Activated CD4-positive, alpha-beta T cell treated with anti-CD3 and anti-CD28 coated beads, Interleukin-2, amount 50 U/mL, for 16 hours (primary cell): ENCODE results near the gene IGSF9.

ENCODE experiments used
- DNase-seq: peaks from one replicate; pipeline ENCODE4 v3.0.0-alpha.2; 2020

IGSF9 gene

DNA sequence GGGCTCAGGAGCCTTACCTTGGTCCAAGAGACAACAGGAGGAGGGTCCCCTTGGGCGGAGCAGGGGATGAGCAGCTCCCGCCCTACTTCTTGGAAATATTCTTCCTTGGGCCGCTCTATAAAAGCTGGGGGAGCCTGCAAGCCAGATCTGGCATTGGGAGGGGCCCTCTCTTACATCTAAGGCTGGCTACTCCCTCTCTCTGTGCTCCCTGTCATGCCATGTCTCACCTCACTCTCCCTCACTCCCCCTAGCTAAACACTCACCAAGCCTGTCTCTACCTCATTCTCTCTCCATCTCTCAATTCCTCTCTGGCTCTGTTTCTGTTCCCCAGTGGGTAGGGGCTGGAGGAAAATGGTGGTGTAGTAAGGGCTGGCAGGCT, 13.6 kb downstream of the IGSF9 start:
- no peak for DNase-seq

DNA sequence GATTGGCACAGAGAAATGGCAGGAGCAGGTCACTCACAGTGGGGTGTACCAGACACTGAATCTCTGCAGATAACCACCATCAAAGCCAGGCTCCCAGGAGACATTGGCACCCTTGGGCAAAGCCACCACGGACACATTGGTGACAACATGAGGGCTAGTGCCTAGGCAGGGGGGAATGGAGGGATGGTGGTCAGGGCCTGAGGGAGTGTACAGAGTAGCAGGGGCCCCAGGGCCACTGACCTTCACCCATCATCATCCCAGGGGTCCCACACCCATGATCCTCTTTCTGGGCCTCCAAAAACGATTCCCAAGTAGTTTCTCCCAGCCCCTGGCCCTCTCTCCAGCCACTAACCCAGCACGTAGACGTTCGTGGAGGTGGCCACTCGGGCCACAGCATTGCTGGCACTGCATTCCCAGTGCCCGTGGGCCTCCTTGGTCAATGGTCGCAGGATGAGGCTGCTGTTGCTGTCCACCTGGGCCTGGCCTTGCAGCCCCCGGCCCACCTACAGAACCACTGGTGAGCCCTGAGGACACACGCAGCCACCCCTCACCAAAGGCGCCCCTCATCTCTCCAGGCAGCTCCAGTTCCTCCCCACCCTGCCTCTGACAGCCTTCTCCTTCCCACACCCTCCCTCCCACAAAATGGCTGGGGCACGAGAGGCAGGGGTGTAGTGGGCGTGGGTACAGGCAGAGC, 14.2 kb downstream of the IGSF9 start:
- DNase-seq = no peak

DNA sequence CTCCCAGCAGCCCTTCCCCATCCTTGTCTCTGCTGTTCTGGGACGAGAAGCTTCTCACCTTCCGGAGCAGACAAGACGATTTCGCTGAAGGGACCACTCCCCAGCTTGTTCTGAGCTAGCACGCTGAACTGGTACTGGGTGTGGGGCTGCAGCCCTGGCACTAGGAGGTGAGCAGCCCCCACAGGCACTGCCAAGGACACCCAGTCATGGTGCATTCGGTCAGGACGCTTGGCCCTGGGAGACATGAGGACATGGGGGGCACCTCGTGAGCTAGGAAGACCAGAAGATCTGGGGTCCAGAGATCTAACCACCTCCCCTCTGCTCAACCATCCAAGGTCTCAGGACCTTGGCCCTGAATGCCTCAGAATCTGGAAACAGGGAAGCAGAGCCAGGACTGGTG, 14.8 kb downstream of the IGSF9 start:
- DNase-seq = no peak

DNA sequence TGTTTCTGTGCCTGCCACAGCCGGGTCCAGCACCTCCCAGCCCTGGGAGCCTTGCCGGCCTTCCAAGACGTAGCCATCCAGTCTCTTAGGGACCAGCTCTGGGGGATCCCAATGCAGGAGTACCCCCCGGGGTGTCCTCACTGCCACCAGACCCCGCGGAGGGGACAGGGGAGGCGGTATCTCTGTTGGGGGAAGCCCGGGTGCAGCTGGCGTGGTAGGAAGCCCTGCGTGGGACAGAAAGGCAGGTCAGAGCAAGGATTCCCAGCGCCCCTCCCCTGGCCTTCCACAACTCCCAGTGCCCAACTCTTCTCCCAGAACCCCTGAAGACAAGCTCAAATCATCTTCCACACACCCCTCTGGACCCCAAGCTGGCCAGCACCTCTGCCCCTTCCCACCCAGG, 15.2 kb downstream of the IGSF9 start:
- DNase-seq = no peak

DNA sequence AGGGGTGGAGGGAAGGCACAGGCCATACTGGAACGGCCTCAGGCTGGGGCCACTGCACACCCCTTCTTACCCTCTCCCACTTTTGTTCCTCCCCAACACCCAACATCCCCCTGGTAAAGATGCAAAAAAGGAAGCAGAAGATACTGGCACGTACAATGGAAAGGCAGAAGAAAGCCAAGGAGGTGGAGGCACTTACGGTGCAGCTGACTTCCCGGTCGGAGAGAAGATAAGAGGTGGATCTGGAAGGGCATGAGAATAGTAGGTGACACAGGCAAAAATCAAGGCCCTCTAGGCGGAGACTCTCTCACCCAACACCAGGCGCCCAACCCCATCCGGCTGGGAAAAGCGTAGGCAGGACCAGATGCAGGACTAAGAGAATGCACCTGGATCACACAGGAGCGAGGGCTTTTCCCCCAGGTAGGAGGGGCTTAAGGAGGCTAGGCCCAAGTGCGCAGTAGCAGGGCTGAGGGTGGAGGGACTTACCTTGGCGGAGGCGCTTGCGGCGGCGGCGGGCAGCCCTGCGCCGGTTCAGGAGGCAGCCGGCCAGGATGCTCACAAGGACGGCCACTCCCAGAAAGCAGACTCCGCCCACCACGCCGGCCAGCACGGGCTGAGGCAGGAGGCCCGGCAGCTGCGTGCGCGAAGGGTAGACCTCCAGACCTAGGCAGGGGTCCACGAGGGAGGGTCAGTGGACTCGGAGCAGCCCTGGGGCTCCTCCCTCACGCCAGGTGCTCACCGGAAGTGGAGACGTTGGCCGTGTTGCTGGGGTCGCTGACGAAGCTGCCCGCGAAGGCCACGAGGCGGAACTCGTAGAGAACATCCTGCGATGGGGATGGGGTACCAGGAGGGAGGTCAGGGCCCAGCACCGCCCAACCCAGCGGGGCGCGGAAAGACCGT, 16.0 kb downstream of the IGSF9 start:
- DNase-seq = no peak

DNA sequence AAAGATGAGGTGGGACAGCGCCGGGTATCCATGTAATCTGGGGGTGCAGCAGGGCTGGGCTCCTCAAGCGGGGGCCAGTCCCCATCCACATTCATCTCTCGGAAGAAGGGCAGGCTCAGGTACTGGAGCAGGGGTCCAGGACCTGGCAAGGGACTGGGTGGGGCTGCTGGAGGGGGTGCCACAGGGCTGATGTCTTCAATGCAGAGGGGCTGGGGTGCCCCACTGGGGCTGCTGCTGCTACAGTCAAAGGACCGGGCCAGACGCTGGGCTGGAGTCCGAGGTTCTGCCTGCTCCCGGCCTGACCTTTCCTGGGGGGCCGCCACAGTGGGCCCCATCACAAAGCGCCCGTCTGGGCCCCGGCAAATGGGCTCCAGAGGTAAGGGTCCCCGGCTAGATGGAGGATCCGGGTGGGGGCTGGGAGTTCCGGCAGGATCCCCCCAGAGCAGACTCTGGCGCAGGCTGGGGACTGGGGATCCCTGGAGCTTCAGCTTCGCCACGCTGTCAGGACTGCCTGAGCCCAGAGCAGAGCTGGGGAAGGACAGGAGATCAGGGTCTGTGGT, 16.8 kb downstream of the IGSF9 start:
- DNase-seq = no peak

DNA sequence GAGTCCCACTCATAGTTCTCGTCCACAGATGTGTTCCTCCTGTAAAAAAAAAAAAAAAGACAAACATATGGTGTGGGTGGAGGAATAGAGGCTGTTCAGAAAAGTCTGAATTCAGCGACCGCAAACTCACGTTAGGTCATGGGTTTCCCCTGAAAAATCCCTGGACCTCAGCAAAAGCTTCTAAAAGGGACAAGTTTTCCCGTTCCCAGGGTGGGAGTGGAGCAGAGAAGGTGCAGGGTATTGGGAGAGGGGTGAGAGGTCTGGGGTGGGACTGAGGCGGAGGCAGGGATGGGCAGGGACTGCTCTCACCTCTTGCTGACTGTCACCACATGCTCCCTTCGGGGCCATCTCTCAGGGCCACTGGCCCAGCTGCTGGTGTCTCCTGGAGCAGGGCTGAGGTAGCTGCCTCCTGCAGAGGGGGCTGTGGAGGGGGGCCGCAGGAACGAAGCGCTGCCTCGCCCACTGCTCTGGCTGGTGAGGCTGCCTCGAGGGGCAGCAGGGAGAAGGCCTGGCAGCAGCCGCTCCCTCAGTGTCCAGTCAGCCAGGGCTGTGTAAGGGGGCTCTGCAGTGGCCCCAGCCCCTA, 17.5 kb downstream of the IGSF9 start:
- no peak for DNase-seq

DNA sequence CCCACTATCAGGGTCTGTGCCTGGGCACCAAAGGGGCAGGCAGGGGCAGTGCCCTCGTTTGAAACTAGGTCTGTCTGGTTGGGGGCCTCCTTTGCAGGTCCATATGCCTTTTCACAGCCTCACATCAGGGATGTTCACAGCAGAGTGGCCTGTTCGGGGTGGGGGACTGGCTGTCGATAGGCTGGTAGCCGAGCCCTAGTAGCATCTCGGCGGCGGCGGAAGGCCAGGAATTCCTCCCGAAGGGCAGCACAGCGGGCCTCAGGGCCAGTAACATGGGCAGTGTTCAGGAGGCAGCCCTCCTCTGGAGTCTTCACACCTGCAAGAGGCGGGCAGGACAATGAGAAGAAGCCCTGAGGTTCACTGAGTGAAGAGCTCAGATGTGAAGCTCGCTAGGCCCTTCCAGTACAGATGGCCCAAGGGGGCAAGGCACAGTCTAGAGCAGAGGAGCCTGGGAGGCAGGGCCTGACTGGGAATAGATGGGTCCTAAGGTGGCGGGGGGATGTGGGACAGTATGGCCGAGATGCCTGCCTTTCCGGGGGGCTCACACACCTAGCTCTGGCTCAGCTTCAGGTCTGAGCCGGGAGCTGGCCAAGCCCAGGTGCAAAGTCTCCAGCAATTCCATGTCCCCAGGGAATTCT, 18.1 kb downstream of the IGSF9 start:
- DNase-seq = no peak

DNA sequence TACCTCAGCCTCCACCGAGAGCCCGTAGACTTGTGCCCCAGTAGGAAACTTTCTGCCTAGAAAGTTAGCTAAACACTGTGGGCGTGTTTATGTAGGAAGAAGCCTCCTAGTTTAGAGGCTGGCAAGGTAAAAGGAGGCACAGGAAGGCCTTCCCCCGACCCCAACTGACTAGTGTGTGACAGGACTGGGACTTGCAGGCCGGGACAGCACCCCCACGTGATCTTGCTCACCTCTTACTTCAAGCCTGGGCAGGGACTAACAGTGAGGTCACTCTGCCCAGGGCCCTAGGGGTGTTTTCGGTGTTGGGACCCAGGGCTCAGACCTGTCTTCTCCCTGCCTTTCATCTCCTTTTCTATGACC, 19.7 kb downstream of the IGSF9 start:
- DNase-seq = no peak

DNA sequence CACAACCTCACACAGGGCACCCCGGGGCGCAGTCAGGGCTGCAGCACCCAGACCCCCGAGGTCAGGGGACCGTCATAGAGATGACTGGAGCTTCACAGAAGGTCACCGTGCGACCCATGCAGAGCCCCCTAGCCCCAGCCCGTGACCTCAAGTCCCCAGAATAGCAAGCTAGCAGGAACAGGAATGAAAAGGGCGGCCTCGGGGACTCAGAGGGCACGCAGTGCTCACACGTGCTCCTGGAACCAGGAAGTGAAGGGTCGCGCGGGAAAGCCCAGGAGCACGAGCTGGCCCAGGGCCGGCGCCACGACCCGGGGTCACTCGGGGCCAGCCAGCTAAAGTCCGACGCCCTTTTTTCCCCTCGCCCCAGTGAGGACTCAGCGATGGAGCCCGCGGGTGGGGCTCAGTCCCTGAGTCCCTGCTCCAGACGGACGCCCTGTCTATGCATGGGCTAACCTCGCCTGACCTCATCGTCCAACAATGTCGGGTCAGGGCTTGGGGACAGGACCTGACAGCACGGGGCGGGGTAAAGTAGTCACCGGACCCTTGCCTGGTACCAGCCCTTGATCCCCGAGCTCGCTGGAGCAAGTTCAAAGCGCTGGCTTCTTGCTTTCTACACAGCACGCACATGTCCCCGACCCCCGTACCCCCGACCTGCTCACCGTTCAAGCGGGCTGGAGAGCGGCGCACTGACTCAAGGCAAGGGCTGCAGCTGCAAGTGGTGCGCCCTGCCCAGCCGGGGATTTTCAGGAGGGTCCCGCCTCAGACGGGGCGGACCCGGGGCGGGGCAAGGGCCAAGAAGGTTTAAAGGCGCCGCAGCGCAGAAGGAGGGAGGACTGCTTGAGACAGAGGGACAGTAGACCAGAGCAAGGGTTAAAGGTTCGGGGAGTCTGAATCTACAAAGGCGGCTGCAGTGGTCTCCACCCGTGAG, 20.4 kb downstream of the IGSF9 start, which contains the start of gene TAGLN2:
TAGLN2 (minus strand) TSS at position 717 of the 928 bp plus-strand sequence. CDS start 4,998 bp downstream, outside the sequence.
- peak; percentile 92 for DNase-seq

DNA sequence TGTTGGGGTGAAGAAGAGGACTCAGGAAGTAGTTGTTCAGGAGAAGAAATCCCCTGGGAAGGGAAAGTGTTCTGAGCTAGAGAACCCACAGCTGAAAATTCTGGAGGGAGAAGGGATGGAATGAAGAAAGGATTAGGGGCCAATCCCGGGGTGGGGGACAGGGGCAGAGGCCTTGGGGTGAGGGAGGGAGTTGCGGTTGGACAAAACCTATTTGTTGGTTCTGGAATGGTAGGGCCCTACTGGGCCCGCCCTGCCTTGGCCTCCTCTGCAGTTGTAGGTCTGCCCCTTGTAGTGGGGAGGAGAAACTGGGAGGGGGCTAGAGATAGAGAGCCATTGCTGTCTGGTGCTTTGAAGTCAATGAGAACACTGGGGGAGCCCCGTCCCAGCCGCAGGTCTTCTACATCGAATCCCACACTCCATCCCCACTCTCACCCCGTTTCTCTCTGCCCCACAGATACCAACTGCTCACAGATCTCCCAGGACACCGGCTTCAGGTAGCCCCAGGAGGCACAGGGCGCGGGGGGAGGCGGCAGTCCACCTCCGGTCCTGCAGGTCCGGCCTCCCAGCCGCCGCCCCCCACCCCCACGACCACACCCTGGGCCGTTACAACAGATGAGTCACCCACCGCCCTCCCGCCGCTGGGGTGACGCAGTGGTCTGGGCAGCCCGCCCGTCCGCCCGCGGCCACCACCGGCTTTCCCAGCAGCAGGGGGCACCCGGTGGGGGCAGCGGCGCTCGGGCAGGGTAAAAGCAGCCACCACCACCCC, 21.2 kb downstream of the IGSF9 start:
- DNase-seq = peak; percentile 64

DNA sequence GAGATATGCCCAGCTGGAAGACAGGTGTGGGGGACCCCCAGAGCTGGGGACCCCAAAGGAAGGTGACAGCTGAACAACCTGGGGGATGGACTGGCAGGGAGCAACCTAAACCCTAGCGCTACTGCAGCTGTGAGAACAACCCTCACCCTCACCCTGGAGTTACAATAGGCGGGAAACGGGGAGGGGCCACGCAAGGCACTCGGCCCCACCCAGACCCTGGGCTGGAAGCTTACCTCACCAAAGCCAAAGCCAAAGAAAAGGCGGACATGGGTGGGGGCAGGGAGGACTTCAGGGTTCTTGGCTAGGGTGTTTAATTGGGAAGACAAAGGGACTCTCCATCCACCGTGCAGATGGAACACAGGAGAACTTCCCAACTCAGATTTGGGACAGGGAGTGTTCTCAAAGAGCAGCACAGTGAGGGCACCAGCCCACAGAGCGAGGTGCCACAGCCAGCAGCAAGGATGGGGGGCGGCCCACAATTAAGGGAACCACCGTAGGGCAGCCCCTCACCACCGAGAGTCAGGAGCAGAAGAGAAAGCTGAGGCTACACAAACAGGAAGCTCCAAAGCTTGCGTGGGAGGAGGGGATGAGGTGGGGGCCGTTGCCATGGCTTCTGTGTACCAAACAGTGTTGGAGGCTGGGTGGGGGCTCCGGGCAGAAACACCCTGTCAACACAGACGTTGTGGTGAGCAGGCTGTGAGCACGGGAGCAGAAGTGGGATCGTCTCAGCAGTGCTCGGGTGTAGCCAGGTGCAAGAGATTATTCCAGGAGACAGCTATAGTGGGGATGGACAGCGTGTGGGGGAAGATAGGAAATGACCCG, 22.0 kb downstream of the IGSF9 start:
- DNase-seq = peak; percentile 84

DNA sequence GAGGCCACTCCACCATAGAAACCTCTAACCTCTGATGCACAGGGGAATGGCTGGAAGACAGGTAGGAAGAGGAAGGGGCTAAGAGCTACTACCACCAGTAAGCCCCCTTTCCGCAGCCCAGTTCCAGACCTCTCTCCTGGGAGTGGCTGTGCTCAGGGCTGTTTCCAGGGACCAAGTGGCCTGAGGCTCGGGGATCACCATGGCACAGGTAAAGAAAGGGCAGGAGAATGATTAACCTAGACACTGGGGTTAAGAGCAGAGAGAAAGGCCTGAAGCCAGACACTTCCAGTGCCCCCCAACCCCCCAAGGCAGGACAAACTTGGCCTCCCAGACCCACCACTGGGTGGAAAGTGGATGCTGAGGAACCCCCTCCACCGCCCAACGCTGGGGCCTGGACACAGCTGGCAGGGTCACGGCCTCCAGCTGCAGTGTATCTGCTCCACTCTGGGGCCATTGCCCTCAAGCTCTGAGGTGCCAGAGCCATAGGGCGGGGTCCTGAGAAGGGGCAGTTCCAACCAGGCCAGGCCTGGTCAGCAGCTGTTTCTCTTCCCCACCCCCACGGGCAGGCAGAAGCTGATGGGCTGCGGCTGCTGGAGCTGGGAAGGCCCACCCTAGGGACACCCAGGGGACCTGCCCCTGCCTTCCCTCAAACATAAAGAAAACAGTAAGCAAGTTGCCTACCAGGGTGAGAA, 22.8 kb downstream of the IGSF9 start:
- no peak for DNase-seq

DNA sequence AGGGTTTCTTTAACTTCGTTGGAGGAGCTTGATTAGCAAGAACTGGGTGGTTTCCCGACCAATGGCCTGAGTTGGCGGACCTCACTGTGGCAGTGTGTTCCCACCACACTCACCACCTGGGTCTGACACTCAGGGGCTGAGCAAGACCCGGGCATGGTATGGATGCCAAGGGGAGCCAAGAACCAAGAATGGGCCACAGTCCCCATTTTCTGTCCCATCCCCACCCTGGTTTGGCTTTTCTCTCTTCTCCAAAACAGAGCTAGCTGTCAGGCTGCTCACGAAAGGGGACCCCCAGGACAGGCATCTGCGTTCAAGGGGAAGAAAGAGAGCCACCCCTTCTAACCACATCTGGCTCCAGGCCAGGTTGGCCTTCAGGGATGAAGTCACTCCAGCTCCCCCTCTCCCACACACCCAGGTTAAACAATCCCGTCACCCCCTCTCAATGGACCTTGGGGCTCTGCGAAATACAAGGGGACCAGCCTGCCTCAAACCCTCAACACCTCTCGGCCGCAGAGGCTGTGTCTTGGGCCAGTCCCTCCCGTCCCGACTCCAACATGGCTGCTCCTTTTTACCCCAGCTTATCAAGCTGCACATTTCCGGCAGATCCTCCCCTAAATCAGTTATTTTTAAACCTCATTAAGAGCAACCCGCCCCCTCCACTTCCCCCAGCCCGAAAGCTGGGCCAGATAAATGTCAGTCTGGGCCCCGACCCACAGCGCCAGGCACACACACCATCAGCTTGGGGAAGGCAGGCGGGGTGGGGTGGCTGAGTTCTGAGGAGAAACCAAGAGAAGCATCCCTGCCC, 23.5 kb downstream of the IGSF9 start:
- peak; percentile 20 for DNase-seq

DNA sequence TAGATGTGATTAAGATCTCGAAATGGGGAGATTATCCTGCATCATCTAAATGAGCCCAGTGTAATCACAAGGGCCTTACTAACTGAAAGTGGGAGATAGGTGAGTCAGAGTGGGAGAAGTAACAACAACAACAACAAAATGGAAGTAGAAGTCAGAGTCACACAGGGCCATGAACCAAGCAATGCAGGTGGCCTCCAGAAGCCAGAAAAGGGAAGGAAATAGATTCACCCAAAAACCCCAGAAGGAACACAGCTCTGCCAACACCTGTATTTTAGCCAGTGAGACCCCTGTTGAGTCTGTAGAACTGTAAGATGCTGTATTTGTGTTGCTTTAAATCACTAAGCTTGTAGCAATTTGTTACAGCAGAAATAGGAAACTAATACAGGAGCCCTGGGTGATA, 24.2 kb downstream of the IGSF9 start:
- DNase-seq = peak; percentile 68

DNA sequence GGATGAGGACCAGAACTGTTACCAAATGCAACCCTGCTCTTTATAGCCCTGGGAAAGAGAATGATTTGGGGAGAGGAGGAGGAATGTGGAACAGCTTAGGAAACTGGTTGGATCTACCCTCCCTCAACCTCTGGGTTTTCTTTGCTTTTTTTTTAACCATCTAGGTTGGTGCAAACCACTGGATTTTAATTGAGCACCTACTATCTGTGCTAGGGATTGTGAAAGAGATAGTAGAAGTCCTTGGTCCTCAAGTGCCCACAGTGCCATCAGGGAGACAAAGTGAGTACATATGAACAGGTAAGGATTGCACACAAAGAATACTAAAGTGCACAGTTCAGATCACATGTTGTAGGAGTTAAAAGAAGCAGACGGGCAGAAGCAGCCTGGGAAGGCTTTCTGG, 24.8 kb downstream of the IGSF9 start:
- DNase-seq = no peak

DNA sequence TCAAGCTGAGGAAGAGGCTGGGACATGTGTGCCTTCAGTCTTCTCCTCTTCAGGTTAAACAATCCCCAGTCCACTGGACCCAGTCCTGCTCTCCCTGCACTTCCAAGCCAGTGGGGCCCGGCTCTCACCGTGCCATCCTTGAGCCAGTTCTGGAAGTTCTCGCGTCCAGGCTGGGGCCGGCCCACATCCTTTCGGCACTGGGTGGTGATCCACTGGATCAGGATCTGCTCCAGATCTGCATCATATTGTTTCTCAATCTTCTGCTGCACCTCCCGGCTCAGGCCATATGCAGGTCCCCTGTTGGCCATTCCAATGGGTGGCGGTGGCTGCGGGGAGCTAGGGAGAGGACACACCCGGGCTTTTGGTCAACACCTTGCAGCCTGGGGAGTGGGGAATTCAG, 25.2 kb downstream of the IGSF9 start:
- no peak for DNase-seq

DNA sequence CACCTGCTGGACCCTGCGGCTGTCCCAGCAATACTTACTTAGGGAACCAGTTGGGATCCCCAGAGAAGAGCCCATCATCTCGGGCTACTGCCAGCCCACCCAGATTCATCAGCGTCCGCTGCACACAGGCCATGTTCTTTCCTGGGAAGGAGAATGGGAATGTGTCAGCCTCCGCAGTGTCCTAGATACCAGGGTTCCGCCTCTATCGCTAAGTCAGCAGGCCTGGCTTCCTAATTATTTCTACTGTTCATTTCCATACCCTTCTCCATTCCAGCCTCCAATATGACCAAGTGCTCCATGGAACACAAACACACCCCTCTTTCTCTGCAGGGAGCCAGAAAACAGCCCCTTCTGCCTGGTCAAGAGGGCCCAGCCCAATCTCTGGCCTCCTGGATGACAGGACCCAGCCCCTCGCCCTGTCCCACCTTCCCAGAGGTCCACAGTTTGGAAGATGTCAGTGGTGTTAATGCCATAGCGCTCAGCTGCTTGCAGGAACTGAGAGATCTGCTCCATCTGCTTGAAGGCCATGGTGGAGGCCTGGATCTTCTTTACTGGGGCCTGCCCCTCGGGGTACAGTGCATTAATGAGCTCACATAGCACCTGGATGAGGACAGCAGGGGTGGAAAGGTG, 26.1 kb downstream of the IGSF9 start:
- no peak for DNase-seq
